GM10248 (cell line): ENCODE data around the gene IARS2.

Source experiments
- CTCF ChIA-PET: fragments of 300-600 bp; sonication (Branson Sonifier 250); formaldehyde crosslinking; extraction: SDS; loops from one replicate; lab custom pipeline; 2021; ENCODE audit warnings: antibody characterized with exemption; lab: Yijun Ruan, JAX
- POLR2A ChIA-PET: fragments of 350-650 bp; sonication (Branson Sonifier 250); formaldehyde crosslinking; extraction: SDS; loops from one replicate; lab custom pipeline; 2020; ENCODE audit warnings: antibody characterized with exemption; lab: Yijun Ruan, JAX
- DNase-seq: peaks from one replicate; pipeline ENCODE4 v3.0.0; 2012; ENCODE audit errors: extremely low spot score
- CTCF ChIP-seq: IDR thresholded peaks from 2 replicates; pipeline ENCODE4 v1.5.1; 2012; ENCODE audit warnings: mild to moderate bottlenecking, low read depth; ENCODE audit errors: extremely low read depth, missing control alignments, control extremely low read depth

IARS2 gene

DNA sequence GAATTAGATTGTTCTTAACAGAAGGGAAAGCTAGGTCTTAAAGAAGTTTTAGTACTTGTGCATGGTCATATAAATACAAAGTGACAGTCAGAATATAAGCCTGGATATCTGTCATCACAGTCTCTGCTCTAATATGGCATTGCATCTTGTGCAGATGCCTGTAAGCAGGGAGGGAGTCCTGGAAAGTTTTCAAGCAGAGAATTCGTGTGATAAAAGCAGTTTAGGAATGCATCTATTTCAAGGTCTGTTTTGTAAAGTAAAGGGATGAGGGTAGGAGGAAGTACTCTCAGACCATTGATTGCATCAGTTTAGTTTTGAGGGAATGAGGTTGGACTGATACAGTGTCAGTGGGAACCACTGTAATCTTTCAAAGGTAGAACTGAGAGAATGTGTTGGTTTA lies 30.6 kb downstream of the IARS2 start:
- TF ChIP-seq CTCF, result no peak
- POLR2A ChIA-PET, result no interaction called here
- CTCF ChIA-PET, result interaction anchor here (0.7 to 2.5 kb wide), 7 partner anchors 12 to 63 kb away, joined by 3 to 15 read pairs (median 5); no protein-coding TSS in a partner anchor

GRCh38 chr1:220127076-220127475 lies 33.1 kb downstream of the IARS2 start:
- POLR2A ChIA-PET, result no interaction called here
- DNase-seq, result no peak
- CTCF ChIA-PET, result interaction anchor here (3.1 kb wide), 1 partner anchor 11 kb away, joined by 11 read pairs; no protein-coding TSS in a partner anchor
- no peak for TF ChIP-seq CTCF

More for the DNA sequence above, 30.6 kb downstream of the IARS2 start:
- DNase-seq, result no peak

DNA sequence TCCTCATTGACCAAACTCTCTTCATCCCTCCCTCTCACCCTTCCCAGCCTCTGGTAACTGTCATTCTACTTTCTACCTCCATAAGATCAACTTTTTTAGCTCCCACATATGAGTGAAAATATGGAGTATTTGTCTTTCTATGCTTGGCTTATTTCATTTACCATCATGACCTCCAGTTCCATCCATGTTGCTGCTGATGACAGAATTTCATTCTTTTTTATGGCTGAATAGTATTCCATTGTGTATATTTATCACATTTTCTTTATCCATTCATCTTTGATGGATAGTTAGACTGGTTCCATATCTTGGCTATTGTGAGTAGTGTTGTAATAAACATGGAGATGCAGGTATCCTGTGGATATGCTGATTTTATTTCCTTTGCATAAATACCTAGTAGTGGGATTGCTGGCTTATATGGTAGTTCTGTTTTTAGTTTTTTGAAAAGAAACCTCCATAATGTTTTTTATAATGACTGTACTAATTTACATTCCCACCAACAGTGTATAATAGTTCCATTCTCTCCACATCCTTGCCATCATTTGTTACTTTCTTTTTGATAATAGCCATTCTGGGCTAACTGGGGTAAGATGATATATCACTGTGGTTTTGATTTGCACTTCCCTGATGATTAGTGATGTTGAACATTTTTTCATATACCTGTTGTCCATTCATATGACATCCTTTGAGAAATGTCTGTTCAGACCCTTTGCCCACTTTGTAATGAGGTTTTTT lies 35.7 kb downstream of the IARS2 start:
- no peak for TF ChIP-seq CTCF
- ChIA-PET CTCF (no interaction called here), POLR2A (no interaction called here)

GRCh38 chr1:220135755-220136154 lies 41.8 kb downstream of the IARS2 start:
- ChIA-PET CTCF (no interaction called here), POLR2A (interaction anchor here (0.6 kb wide), 1 partner anchor 82 kb away, joined by 3 read pairs; no protein-coding TSS in a partner anchor)
- TF ChIP-seq CTCF, result no peak
- no peak for DNase-seq

More for the DNA sequence above, 35.7 kb downstream of the IARS2 start:
- no peak for DNase-seq

- no peak for TF ChIP-seq CTCF
- CTCF ChIA-PET, result interaction anchor here (0.7 to 1.5 kb wide), 4 partner anchors 13 to 19 kb away, joined by 3 to 4 read pairs (median 4); no protein-coding TSS in a partner anchor
- POLR2A ChIA-PET, result no interaction called here
- DNase-seq, result no peak
Measured at GRCh38 chr1:220137019-220137786, 43.3 kb downstream of the IARS2 start.

GRCh38 chr1:220139966-220140365 lies 46.0 kb downstream of the IARS2 start:
- ChIA-PET CTCF (no interaction called here), POLR2A (no interaction called here)
- DNase-seq, result no peak
- no peak for TF ChIP-seq CTCF
